Activated T-helper 1 cell treated with anti-CD3 and anti-CD28 coated beads, Interleukin-12 subunit alpha, Interleukin-12 subunit beta, Interleukin-2, Interleukin-4 antibody, amounts not matched to agents 30 ng/mL and 10 ng/mL and 1 ng/mL, durations not matched to agents 14 hours and 24 hours and 36 hours (primary cell): ENCODE results near the gene SMTN. TPM values are rescaled to one million over a fixed set of nuclear protein-coding genes. Genes with fewer than 3 reads are reported as not detected.

ENCODE experiments used
- DNase-seq: peaks from one replicate; pipeline ENCODE4 v3.0.0; 2021; ENCODE audit warnings: low spot score
- H3K27ac Mint-ChIP-seq: one replicate; pipeline ENCODE4 v1.8.0; 2021; ENCODE audit warnings: mild to moderate bottlenecking, mixed read lengths
- H3K27me3 Mint-ChIP-seq: one replicate; pipeline ENCODE4 v1.8.0; 2022; ENCODE audit warnings: mild to moderate bottlenecking, moderate library complexity, mixed read lengths; ENCODE audit not compliant: insufficient read depth
- H3K36me3 Mint-ChIP-seq: one replicate; pipeline ENCODE4 v1.8.0; 2021; ENCODE audit warnings: low read depth, mixed read lengths
- H3K4me1 Mint-ChIP-seq: one replicate; pipeline ENCODE4 v1.8.0; 2021; ENCODE audit warnings: low read depth, mixed read lengths
- H3K4me3 Mint-ChIP-seq: one replicate; pipeline ENCODE4 v1.8.0; 2021; ENCODE audit warnings: mild to moderate bottlenecking, moderate library complexity, mixed read lengths
- H3K9me3 Mint-ChIP-seq: one replicate; pipeline ENCODE4 v1.8.0; 2021; ENCODE audit warnings: mixed read lengths
- intact Hi-C: fragments of 100-400 bp; cut with micrococcal nuclease; formaldehyde crosslinking; loops from one replicate; pipeline ENCODE4 v1.15.1; 2024
- total RNA-seq: library from RNA; stranded (reverse); gene quantifications from 2 replicates; pipeline ENCODE4 v1.2.3, GENCODE V29; 2022

Gene SMTN
- total RNA-seq, 1 donor from 2014 or later, result 13.7 TPM

GRCh38 chr22:31136711-31137110 lies 55.6 kb downstream of the SMTN start:
- H3K4me1 Mint-ChIP-seq, result no peaks in the 10 kb centered on the region
- H3K27ac Mint-ChIP-seq, result no peak overlapping the region
- DNase-seq, result no peak
- H3K9me3 Mint-ChIP-seq, result no peaks in the 10 kb centered on the region
- intact Hi-C loops, result no loop called here
- no peak overlapping the region for H3K4me3 Mint-ChIP-seq
- H3K36me3 Mint-ChIP-seq, result no peaks in the 10 kb centered on the region
- no peaks in the 10 kb centered on the region for H3K27me3 Mint-ChIP-seq

DNA sequence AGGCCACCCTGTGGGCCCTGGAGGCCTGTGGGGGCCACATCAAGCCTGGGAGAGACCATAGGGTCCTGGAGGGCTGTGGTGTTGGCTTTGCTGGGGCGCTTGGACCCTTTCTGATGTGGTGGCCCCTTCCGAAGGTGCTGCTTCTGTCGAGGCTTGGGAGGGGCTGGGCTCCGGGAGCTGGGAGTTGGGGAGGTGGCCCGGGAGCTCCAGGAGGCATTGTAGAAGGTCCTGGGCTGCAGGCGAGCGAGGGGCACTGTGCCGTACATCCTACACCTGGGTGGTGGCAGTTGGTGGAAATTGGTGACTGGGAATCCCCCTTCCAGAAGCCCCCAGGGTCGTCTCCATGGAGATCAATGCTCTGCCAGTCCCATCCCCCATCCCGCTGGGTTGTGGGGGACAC lies 56.6 kb downstream of the SMTN start:
- Mint-ChIP-seq H3K27ac (no peak overlapping the region), H3K4me1 (no peaks in the 10 kb centered on the region), H3K9me3 (no peaks in the 10 kb centered on the region), H3K36me3 (no peaks in the 10 kb centered on the region), H3K27me3 (no peaks in the 10 kb centered on the region), H3K4me3 (no peak overlapping the region)
- intact Hi-C loops, result no loop called here
- no peak for DNase-seq

GRCh38 chr22:31138126-31138525 lies 57.0 kb downstream of the SMTN start:
- H3K27ac Mint-ChIP-seq, result no peak overlapping the region
- H3K36me3 Mint-ChIP-seq, result no peaks in the 10 kb centered on the region
- no peaks in the 10 kb centered on the region for H3K9me3 Mint-ChIP-seq
- peaks cover 1% of the 10 kb centered on the region for H3K27me3 Mint-ChIP-seq
- no peak for DNase-seq
- intact Hi-C loops, result no loop called here
- H3K4me3 Mint-ChIP-seq, result no peak overlapping the region
- no peaks in the 10 kb centered on the region for H3K4me1 Mint-ChIP-seq

DNA sequence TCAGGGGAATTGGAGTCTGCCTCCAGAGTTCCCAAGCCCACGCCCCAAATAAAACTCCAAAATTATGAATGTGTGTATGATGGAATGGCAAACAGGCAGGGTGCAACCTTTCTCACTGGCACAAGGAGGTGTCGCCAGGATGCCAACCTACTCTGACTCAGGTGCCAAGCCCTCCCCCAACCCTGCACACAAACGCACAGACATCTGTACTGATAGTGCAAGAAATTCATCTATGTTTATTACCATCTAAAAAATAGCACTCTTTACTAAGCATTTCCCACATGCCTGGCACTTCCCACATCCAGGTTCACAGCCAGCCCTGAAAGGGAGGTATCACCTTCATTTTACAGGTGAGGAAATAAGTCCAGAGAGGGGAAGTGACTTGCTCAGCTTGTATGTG lies 57.9 kb downstream of the SMTN start:
- Mint-ChIP-seq H3K4me1 (peaks cover 5% of the 10 kb centered on the region), H3K4me3 (no peak overlapping the region), H3K9me3 (no peaks in the 10 kb centered on the region), H3K27ac (no peak overlapping the region), H3K27me3 (peaks cover 4% of the 10 kb centered on the region), H3K36me3 (no peaks in the 10 kb centered on the region)
- intact Hi-C loops, result no loop called here
- DNase-seq, result no peak

DNA sequence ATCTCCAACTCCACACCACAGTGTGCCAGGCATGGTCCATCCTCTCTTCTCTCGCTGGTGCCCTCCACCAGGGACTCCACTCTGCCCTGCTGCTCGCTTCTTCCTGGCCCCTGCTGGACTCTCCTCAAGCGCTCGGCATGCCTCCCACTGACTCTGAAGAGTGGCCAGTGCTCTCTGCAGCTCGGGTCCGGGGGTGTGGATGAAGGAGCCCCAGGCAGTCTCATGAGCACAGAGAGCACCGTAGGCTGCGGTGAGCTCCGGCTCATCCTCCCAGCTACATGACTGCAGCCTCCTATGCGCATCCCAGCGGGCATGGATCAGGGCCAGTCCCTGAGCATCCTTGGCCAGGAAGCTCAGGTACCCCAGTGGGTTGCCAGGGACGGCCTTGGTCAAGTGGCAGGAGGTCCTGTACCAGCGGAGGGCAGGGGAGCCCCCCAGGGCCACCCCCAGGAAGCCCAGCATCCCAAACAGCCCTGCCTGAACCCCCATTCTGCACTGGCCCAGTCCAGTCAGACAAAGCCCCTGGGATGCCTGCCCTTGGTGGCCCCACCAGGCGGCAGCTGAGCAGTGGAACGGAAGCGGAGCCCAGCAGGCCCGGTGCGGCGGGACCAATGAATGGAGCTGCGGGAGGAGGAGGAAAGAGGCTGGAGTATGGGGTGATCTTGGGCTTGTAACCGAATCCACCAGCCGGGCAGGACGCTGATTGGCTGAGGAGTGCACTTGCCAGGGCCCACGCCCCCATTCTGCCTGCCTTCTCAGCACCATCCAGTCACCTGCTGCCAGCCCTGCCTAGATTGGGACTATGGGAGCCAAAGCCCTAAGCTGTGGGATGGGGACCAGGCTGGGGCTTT lies 59.0 kb downstream of the SMTN start, which contains the start of gene PLA2G3:
Gene PLA2G3 (minus strand): TSS at position 643 of the 851 bp plus-strand sequence. CDS start 154 bp downstream, at position 489.
- Mint-ChIP-seq H3K9me3 (peaks cover 1% of the 10 kb centered on the region), H3K4me3 (no peak within 1 kb of the TSS), H3K27ac (no peak within 1 kb of the TSS), H3K36me3 (no peaks in the 10 kb centered on the region), H3K27me3 (peaks cover 4% of the 10 kb centered on the region), H3K4me1 (peaks cover 12% of the 10 kb centered on the region)
- no peak for DNase-seq
- intact Hi-C loops, result no loop called here

GRCh38 chr22:31140746-31141145 lies 59.6 kb downstream of the SMTN start:
- H3K4me3 Mint-ChIP-seq, result no peak overlapping the region
- H3K27me3 Mint-ChIP-seq, result peaks cover 4% of the 10 kb centered on the region
- intact Hi-C loops, result no loop called here
- peaks cover 12% of the 10 kb centered on the region for H3K4me1 Mint-ChIP-seq
- H3K36me3 Mint-ChIP-seq, result no peaks in the 10 kb centered on the region
- no peak overlapping the region for H3K27ac Mint-ChIP-seq
- H3K9me3 Mint-ChIP-seq, result peaks cover 3% of the 10 kb centered on the region
- no peak for DNase-seq

GRCh38 chr22:31141551-31141950 lies 60.4 kb downstream of the SMTN start:
- Mint-ChIP-seq H3K9me3 (peaks cover 3% of the 10 kb centered on the region), H3K4me3 (no peak overlapping the region), H3K27ac (no peak overlapping the region), H3K27me3 (peaks cover 4% of the 10 kb centered on the region), H3K4me1 (peaks cover 12% of the 10 kb centered on the region), H3K36me3 (no peaks in the 10 kb centered on the region)
- intact Hi-C loops, result no loop called here
- no peak for DNase-seq

GRCh38 chr22:31142285-31142684 lies 61.2 kb downstream of the SMTN start:
- peaks cover 4% of the 10 kb centered on the region for H3K27me3 Mint-ChIP-seq
- H3K4me3 Mint-ChIP-seq, result no peak overlapping the region
- H3K27ac Mint-ChIP-seq, result no peak overlapping the region
- intact Hi-C loops, result no loop called here
- DNase-seq, result no peak
- H3K4me1 Mint-ChIP-seq, result peaks cover 12% of the 10 kb centered on the region
- peaks cover 3% of the 10 kb centered on the region for H3K9me3 Mint-ChIP-seq
- no peaks in the 10 kb centered on the region for H3K36me3 Mint-ChIP-seq

- intact Hi-C loops, result no loop called here
- H3K27ac Mint-ChIP-seq, result no peak overlapping the region
- no peak overlapping the region for H3K4me3 Mint-ChIP-seq
- DNase-seq, result no peak
- peaks cover 3% of the 10 kb centered on the region for H3K9me3 Mint-ChIP-seq
- peaks cover 12% of the 10 kb centered on the region for H3K4me1 Mint-ChIP-seq
- H3K27me3 Mint-ChIP-seq, result peaks cover 4% of the 10 kb centered on the region
- no peaks in the 10 kb centered on the region for H3K36me3 Mint-ChIP-seq
These were observed 61.9 kb downstream of the SMTN start for GRCh38 chr22:31143038-31143437.

DNA sequence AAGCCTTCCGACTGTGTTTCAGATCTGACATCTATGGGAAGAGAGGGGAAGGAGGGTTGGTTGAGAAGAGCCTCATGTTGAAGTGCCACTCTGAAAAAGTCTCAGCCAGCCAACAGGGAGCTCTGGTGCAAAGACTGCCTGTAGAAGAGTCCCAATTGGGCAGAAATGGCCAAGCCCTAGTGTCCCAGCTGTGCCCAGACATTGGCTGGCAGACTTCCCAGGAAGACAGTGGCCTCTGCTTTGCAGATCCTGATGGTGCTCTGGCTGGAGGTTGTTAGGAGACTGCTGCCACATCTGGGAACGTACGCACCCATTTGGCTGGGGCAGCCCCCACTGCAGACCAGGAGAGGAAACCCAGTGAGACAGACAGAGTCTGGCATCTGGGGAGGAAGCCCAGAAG lies 62.4 kb downstream of the SMTN start:
- Mint-ChIP-seq H3K9me3 (peaks cover 3% of the 10 kb centered on the region), H3K27ac (no peak overlapping the region), H3K27me3 (peaks cover 4% of the 10 kb centered on the region), H3K36me3 (no peaks in the 10 kb centered on the region), H3K4me1 (peaks cover 12% of the 10 kb centered on the region), H3K4me3 (no peak overlapping the region)
- DNase-seq, result no peak
- intact Hi-C loops, result no loop called here

GRCh38 chr22:31144223-31144622 lies 63.1 kb downstream of the SMTN start:
- Mint-ChIP-seq H3K4me1 (peaks cover 12% of the 10 kb centered on the region), H3K36me3 (no peaks in the 10 kb centered on the region), H3K4me3 (no peak overlapping the region), H3K9me3 (peaks cover 3% of the 10 kb centered on the region), H3K27ac (no peak overlapping the region), H3K27me3 (peaks cover 4% of the 10 kb centered on the region)
- no peak for DNase-seq
- intact Hi-C loops, result no loop called here

DNA sequence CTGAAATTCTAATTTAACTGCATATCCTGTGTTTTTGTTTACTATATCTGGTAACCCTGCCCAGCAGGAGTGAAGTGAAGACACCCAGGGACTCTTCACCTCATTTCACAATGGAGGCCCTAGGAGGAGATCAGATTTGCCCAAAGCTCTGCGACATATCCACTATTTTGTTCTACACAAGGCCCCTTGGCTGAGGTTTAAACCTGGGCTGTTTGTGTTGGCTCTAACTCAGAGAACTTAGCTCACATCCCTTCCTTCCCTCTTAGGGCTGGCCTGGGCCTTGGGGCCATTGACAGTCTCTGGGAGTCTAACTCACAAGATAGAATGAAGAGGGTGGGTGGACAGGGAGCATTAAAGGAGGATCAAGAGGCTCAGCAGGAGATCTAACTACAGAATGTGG lies 67.4 kb downstream of the SMTN start:
- peaks cover 3% of the 10 kb centered on the region for H3K9me3 Mint-ChIP-seq
- no peak overlapping the region for H3K4me3 Mint-ChIP-seq
- H3K27ac Mint-ChIP-seq, result no peak overlapping the region
- no peaks in the 10 kb centered on the region for H3K36me3 Mint-ChIP-seq
- no peak for DNase-seq
- H3K27me3 Mint-ChIP-seq, result peaks cover 2% of the 10 kb centered on the region
- H3K4me1 Mint-ChIP-seq, result peaks cover 12% of the 10 kb centered on the region
- intact Hi-C loops, result loop anchor here (2.0 kb wide), 1 partner anchor 42 kb away; the partner anchor contains the start of gene SELENOM

GRCh38 chr22:31148953-31149627 lies 68.0 kb downstream of the SMTN start:
- peaks cover 7% of the 10 kb centered on the region for H3K4me1 Mint-ChIP-seq
- H3K9me3 Mint-ChIP-seq, result peaks cover 3% of the 10 kb centered on the region
- no peaks in the 10 kb centered on the region for H3K36me3 Mint-ChIP-seq
- H3K27ac Mint-ChIP-seq, result no peak overlapping the region
- intact Hi-C loops, result loop anchor here (1.0 to 2.0 kb wide), 2 partner anchors 42 to 60 kb away; partner anchors contain the start of gene SELENOM
- peaks cover 2% of the 10 kb centered on the region for H3K27me3 Mint-ChIP-seq
- DNase-seq, result no peak
- no peak overlapping the region for H3K4me3 Mint-ChIP-seq
